Dedifferentiated amniotic fluid mesenchymal stem cell (primary cell): ENCODE measurements around the gene PCDHGA9.
"Not testable (repeated sequence)": the region's sequence is repeated elsewhere in the genome, so short reads cannot be mapped to it uniquely, and the experiment has no call there.

ENCODE experiments used
- DNase-seq: peaks from one replicate; pipeline ENCODE4 v3.0.0-alpha.2; 2016; ENCODE audit errors: extremely low spot score

The PCDHGA9 gene

GRCh38 chr5:141413540-141414069 is 11.0 kb downstream of the PCDHGA9 start:
- DNase-seq = no peak

GRCh38 chr5:141414548-141415274 is 12.1 kb downstream of the PCDHGA9 start:
- not testable (repeated sequence) for DNase-seq

GRCh38 chr5:141415275-141415618 is 12.7 kb downstream of the PCDHGA9 start:
- DNase-seq = not testable (repeated sequence)

- DNase-seq = not testable (repeated sequence)
Observed at GRCh38 chr5:141417494-141418172, 15.1 kb downstream of the PCDHGA9 start, which contains the start of gene PCDHGB7. TSS of gene PCDHGB7 (plus strand) at chr5:141417677. CDS start at chr5:141417860, 183 bp downstream.

GRCh38 chr5:141419074-141419880 is 16.7 kb downstream of the PCDHGA9 start:
- no peak for DNase-seq

- no peak for DNase-seq
Observed at GRCh38 chr5:141420855-141421488, 18.4 kb downstream of the PCDHGA9 start, which contains the start of gene PCDHGA11. TSS of gene PCDHGA11 (plus strand) at chr5:141421051. CDS start at chr5:141421228, 177 bp downstream.

- DNase-seq = no peak
Observed at GRCh38 chr5:141421489-141421855, 18.9 kb downstream of the PCDHGA9 start.

- DNase-seq = no peak
Observed at GRCh38 chr5:141422742-141423291, 20.2 kb downstream of the PCDHGA9 start.

GRCh38 chr5:141427783-141428426 is 25.3 kb downstream of the PCDHGA9 start:
- DNase-seq = no peak

GRCh38 chr5:141430332-141431113 is 27.9 kb downstream of the PCDHGA9 start, which contains the start of gene PCDHGA12:
TSS of gene PCDHGA12 (plus strand) at chr5:141430507. CDS start at chr5:141430760, 253 bp downstream.
- no peak for DNase-seq

- no peak for DNase-seq
Observed at GRCh38 chr5:141431286-141431685, 28.7 kb downstream of the PCDHGA9 start.

- DNase-seq = not testable (repeated sequence)
Observed at GRCh38 chr5:141432308-141432707, 29.7 kb downstream of the PCDHGA9 start.

GRCh38 chr5:141432726-141433125 is 30.1 kb downstream of the PCDHGA9 start:
- DNase-seq = not testable (repeated sequence)

GRCh38 chr5:141434006-141434405 is 31.4 kb downstream of the PCDHGA9 start:
- no peak for DNase-seq

GRCh38 chr5:141437221-141437620 is 34.6 kb downstream of the PCDHGA9 start:
- no peak for DNase-seq

- DNase-seq = no peak
Observed at GRCh38 chr5:141439411-141440141, 37.0 kb downstream of the PCDHGA9 start.

- peak; percentile 4 for DNase-seq
Observed at GRCh38 chr5:141440341-141440740, 37.8 kb downstream of the PCDHGA9 start.

- DNase-seq = no peak
Observed at GRCh38 chr5:141441571-141442170, 39.1 kb downstream of the PCDHGA9 start.
